SU-DHL-6 (cell line): ENCODE data around the gene SELENOV.
A peak's percentile ranks its signal among the peaks of the same experiment; 100 is the strongest.

ENCODE experiments used
- H2AFZ ChIP-seq: fragments of 200-600 bp; sonication (generic); 2 replicates; pipeline ENCODE4 v1.6.1; 2014; ENCODE audit warnings: low read depth, mild to moderate bottlenecking, moderate library complexity, mixed read lengths, antibody characterized with exemption, low read length; ENCODE audit not compliant: severe bottlenecking
- H3F3A ChIP-seq: fragments of 200-600 bp; shearing (Covaris generic); 2 replicates; pipeline ENCODE4 v1.6.0; 2016; ENCODE audit warnings: antibody characterized with exemption, mild to moderate bottlenecking; ENCODE audit not compliant: insufficient read depth
- H3K27ac ChIP-seq: fragments of 200-600 bp; sonication (generic); 2 replicates; pipeline ENCODE4 v1.5.1; 2016; ENCODE audit warnings: low read depth, mild to moderate bottlenecking, low read length, moderate library complexity, mixed read lengths
- H3K27me3 ChIP-seq: fragments of 200-600 bp; sonication (generic), shearing (Covaris generic); 2 replicates; pipeline ENCODE4 v1.6.0; 2014; ENCODE audit warnings: mild to moderate bottlenecking, low read length
- H3K36me3 ChIP-seq: fragments of 200-600 bp; sonication (generic); 2 replicates; pipeline ENCODE4 v1.6.1; 2014; ENCODE audit warnings: mild to moderate bottlenecking, low read length, mixed read lengths
- H3K4me2 ChIP-seq: fragments of 300-600, 200-600 bp; shearing (Covaris generic), sonication (generic); 2 replicates; pipeline ENCODE4 v1.6.0; 2014; ENCODE audit warnings: low read length, low read depth, mild to moderate bottlenecking; ENCODE audit not compliant: poor library complexity, severe bottlenecking
- H3K4me3 ChIP-seq: fragments of 200-600 bp; sonication (generic); 2 replicates; pipeline ENCODE4 v1.5.1; 2014; ENCODE audit warnings: antibody characterized with exemption, low read length, mild to moderate bottlenecking, mixed read lengths; ENCODE audit not compliant: insufficient read depth, poor library complexity, severe bottlenecking
- H3K79me2 ChIP-seq: fragments of 200-600 bp; sonication (generic); 2 replicates; pipeline ENCODE4 v1.6.1; 2014; ENCODE audit warnings: mild to moderate bottlenecking, low read length, moderate library complexity; ENCODE audit not compliant: insufficient read depth
- H3K9ac ChIP-seq: fragments of 200-600 bp; sonication (generic); 2 replicates; pipeline ENCODE4 v1.7.0; 2014; ENCODE audit warnings: mild to moderate bottlenecking, low read length
- H3K9me2 ChIP-seq: fragments of 200-600 bp; sonication (generic); replicated peaks from 2 replicates; pipeline ENCODE4 v1.6.1; 2014; ENCODE audit warnings: low read length; ENCODE audit not compliant: insufficient read depth
- H3K9me3 ChIP-seq: fragments of 200-600 bp; sonication (generic); 2 replicates; pipeline ENCODE4 v1.6.1; 2014; ENCODE audit warnings: low read length, mixed read lengths; ENCODE audit not compliant: insufficient read depth
- H4K20me1 ChIP-seq: fragments of 200-600 bp; sonication (generic); 2 replicates; pipeline ENCODE4 v1.6.1; 2014; ENCODE audit warnings: low read depth, mild to moderate bottlenecking, antibody characterized with exemption, low read length, moderate library complexity, mixed read lengths
- EZH2phosphoT487 ChIP-seq: fragments of 200-600 bp; sonication (generic), shearing (Covaris generic); conservative IDR thresholded peaks from 2 replicates; pipeline ENCODE4 v1.6.1; 2018; ENCODE audit warnings: mild to moderate bottlenecking, antibody characterized with exemption, low read length, moderate library complexity, mixed read lengths
- TF ChIP-seq, protein P1 (sequence below): fragments of 200-600 bp; sonication (generic); IDR thresholded peaks from one replicate; pipeline ENCODE4 v1.5.1; 2017; ENCODE audit warnings: antibody characterized with exemption, mild to moderate bottlenecking, low read length, moderate library complexity; ENCODE audit not compliant: insufficient read depth, poor library complexity, severe bottlenecking

SELENOV gene

DNA sequence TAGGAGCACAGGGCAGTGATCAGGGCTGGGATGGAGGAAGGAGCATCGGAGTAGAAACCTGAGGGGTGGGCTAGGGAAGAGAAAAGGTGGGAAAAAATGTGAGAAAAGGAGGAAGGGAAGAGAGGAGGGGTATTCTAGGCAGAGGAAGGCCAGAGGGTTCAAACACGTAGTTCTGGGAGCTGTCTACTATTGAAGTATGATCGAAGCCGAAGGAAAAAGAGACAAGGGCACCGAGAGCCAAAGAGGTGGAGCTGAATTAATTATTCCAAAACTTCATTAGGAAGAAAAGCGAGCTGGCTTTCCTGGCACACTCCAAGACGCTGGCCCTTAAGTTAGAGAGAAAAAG lies 8.4 kb upstream of the SELENOV start:
- peak overlapping the region; percentile 86 for H3K4me2 ChIP-seq
- no peak for TF ChIP-seq EZH2phosphoT487
- TF ChIP-seq, protein P1, sequence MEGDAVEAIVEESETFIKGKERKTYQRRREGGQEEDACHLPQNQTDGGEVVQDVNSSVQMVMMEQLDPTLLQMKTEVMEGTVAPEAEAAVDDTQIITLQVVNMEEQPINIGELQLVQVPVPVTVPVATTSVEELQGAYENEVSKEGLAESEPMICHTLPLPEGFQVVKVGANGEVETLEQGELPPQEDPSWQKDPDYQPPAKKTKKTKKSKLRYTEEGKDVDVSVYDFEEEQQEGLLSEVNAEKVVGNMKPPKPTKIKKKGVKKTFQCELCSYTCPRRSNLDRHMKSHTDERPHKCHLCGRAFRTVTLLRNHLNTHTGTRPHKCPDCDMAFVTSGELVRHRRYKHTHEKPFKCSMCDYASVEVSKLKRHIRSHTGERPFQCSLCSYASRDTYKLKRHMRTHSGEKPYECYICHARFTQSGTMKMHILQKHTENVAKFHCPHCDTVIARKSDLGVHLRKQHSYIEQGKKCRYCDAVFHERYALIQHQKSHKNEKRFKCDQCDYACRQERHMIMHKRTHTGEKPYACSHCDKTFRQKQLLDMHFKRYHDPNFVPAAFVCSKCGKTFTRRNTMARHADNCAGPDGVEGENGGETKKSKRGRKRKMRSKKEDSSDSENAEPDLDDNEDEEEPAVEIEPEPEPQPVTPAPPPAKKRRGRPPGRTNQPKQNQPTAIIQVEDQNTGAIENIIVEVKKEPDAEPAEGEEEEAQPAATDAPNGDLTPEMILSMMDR, result no peak
- no peak overlapping the region for H3K9ac ChIP-seq
- H2AFZ ChIP-seq, result no peak overlapping the region
- no peaks in the 10 kb centered on the region for H3K9me2 ChIP-seq
- no peaks in the 10 kb centered on the region for H3K27me3 ChIP-seq
- no peaks in the 10 kb centered on the region for H3K9me3 ChIP-seq
- no peaks in the 10 kb centered on the region for H4K20me1 ChIP-seq
- H3F3A ChIP-seq, result no peaks in the 10 kb centered on the region
- no peaks in the 10 kb centered on the region for H3K79me2 ChIP-seq
- H3K27ac ChIP-seq, result no peak overlapping the region
- H3K4me3 ChIP-seq, result no peak overlapping the region
- H3K36me3 ChIP-seq, result no peaks in the 10 kb centered on the region

DNA sequence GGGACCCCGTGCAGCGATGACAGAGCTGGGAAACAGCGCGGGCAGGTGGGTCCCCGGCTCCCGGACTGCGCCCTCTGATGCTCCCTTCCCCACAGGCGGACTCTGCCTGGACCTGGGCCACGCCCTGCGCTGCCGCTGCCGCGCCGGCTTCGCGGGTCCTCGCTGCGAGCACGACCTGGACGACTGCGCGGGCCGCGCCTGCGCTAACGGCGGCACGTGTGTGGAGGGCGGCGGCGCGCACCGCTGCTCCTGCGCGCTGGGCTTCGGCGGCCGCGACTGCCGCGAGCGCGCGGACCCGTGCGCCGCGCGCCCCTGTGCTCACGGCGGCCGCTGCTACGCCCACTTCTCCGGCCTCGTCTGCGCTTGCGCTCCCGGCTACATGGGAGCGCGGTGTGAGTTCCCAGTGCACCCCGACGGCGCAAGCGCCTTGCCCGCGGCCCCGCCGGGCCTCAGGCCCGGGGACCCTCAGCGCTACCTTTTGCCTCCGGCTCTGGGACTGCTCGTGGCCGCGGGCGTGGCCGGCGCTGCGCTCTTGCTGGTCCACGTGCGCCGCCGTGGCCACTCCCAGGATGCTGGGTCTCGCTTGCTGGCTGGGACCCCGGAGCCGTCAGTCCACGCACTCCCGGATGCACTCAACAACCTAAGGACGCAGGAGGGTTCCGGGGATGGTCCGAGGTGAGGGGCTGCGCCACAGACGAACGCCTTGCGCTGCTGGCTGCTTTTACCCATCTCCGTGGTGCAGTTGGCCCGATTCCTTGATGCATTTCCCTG lies 7.8 kb upstream of the SELENOV start:
- Histone ChIP-seq H3K27ac (no peak overlapping the region), H3K4me3 (peak overlapping the region; percentile 69), H2AFZ (peak overlapping the region; percentile 97), H3K4me2 (peak overlapping the region; percentile 86), H3F3A (no peaks in the 10 kb centered on the region), H3K9ac (peak overlapping the region; percentile 69), H4K20me1 (no peaks in the 10 kb centered on the region), H3K9me3 (no peaks in the 10 kb centered on the region), H3K9me2 (no peaks in the 10 kb centered on the region), H3K27me3 (no peaks in the 10 kb centered on the region), H3K36me3 (no peaks in the 10 kb centered on the region), H3K79me2 (no peaks in the 10 kb centered on the region)
- TF ChIP-seq, protein P1, result no peak
- TF ChIP-seq EZH2phosphoT487, result no peak

DNA sequence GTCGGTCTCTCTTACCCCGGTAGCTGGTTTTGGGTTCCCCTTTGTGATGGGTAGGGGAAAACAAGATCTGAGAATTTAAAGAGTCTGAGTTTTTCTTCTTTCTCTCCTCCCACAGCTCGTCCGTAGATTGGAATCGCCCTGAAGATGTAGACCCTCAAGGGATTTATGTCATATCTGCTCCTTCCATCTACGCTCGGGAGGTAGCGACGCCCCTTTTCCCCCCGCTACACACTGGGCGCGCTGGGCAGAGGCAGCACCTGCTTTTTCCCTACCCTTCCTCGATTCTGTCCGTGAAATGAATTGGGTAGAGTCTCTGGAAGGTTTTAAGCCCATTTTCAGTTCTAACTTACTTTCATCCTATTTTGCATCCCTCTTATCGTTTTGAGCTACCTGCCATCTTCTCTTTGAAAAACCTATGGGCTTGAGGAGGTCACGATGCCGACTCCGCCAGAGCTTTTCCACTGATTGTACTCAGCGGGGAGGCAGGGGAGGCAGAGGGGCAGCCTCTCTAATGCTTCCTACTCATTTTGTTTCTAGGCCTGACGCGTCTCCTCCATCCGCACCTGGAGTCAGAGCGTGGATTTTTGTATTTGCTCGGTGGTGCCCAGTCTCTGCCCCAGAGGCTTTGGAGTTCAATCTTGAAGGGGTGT lies 7.1 kb upstream of the SELENOV start:
- no peaks in the 10 kb centered on the region for H3K79me2 ChIP-seq
- H3F3A ChIP-seq, result no peaks in the 10 kb centered on the region
- peak overlapping the region; percentile 86 for H3K4me2 ChIP-seq
- H3K4me3 ChIP-seq, result peak overlapping the region; percentile 69
- H3K27ac ChIP-seq, result no peak overlapping the region
- H3K9me3 ChIP-seq, result no peaks in the 10 kb centered on the region
- peak overlapping the region; percentile 97 for H2AFZ ChIP-seq
- no peak for TF ChIP-seq EZH2phosphoT487
- TF ChIP-seq, protein P1, result no peak
- no peaks in the 10 kb centered on the region for H4K20me1 ChIP-seq
- no peaks in the 10 kb centered on the region for H3K27me3 ChIP-seq
- H3K9ac ChIP-seq, result peak overlapping the region; percentile 69
- H3K36me3 ChIP-seq, result no peaks in the 10 kb centered on the region
- no peaks in the 10 kb centered on the region for H3K9me2 ChIP-seq
